ENCODE measurements around the gene DIAPH3.
"Not testable (repeated sequence)": the region's sequence is repeated elsewhere in the genome, so short reads cannot be mapped to it uniquely, and the experiment has no call there.

Gene DIAPH3

GRCh38 chr13:60099631-60100420 lies 63.9 kb downstream of the DIAPH3 start:
- DNase-seq (ENCODE audit: low spot score), result no peak

GRCh38 chr13:60095300-60095699 lies 68.4 kb downstream of the DIAPH3 start:
- DNase-seq (ENCODE audit: low spot score), result no peak

GRCh38 chr13:60094385-60095088 lies 69.2 kb downstream of the DIAPH3 start:
- DNase-seq (ENCODE audit: low spot score), result no peak

GRCh38 chr13:60093425-60094019 lies 70.2 kb downstream of the DIAPH3 start:
- no peak for DNase-seq (ENCODE audit: low spot score)

GRCh38 chr13:60091573-60091972 lies 72.2 kb downstream of the DIAPH3 start:
- DNase-seq (ENCODE audit: low spot score), result no peak

GRCh38 chr13:60090574-60090973 lies 73.2 kb downstream of the DIAPH3 start:
- no peak for DNase-seq (ENCODE audit: low spot score)

- DNase-seq (ENCODE audit: low spot score), result not testable (repeated sequence)
Measured at GRCh38 chr13:60083780-60084179, 79.9 kb downstream of the DIAPH3 start.

GRCh38 chr13:60080850-60081249 lies 82.9 kb downstream of the DIAPH3 start:
- DNase-seq (ENCODE audit: low spot score), result no peak

- no peak for DNase-seq (ENCODE audit: low spot score)
Measured at GRCh38 chr13:60078226-60078625, 85.5 kb downstream of the DIAPH3 start.

GRCh38 chr13:60075850-60076249 lies 87.9 kb downstream of the DIAPH3 start:
- no peak for DNase-seq (ENCODE audit: low spot score)

- DNase-seq (ENCODE audit: low spot score), result no peak
Measured at GRCh38 chr13:60074397-60074796, 89.3 kb downstream of the DIAPH3 start.

- no peak for DNase-seq (ENCODE audit: low spot score)
Measured at GRCh38 chr13:60066226-60066625, 97.5 kb downstream of the DIAPH3 start.

- DNase-seq (ENCODE audit: low spot score), result no peak
Measured at GRCh38 chr13:60062502-60062901, 101.2 kb downstream of the DIAPH3 start.

- no peak for DNase-seq (ENCODE audit: low spot score)
Measured at GRCh38 chr13:60061737-60062136, 102.0 kb downstream of the DIAPH3 start.

GRCh38 chr13:60051754-60052285 lies 111.9 kb downstream of the DIAPH3 start:
- no peak for DNase-seq (ENCODE audit: low spot score)

- not testable (repeated sequence) for DNase-seq (ENCODE audit: low spot score)
Measured at GRCh38 chr13:60048353-60048752, 115.4 kb downstream of the DIAPH3 start.

- no peak for DNase-seq (ENCODE audit: low spot score)
Measured at GRCh38 chr13:60047918-60048317, 115.8 kb downstream of the DIAPH3 start.

- DNase-seq (ENCODE audit: low spot score), result no peak
Measured at GRCh38 chr13:60044321-60044720, 119.4 kb downstream of the DIAPH3 start.

GRCh38 chr13:60043262-60043661 lies 120.5 kb downstream of the DIAPH3 start:
- DNase-seq (ENCODE audit: low spot score), result no peak

GRCh38 chr13:60040668-60041067 lies 123.1 kb downstream of the DIAPH3 start:
- not testable (repeated sequence) for DNase-seq (ENCODE audit: low spot score)

- no peak for DNase-seq (ENCODE audit: low spot score)
Measured at GRCh38 chr13:60035874-60036273, 127.9 kb downstream of the DIAPH3 start.

- no peak for DNase-seq (ENCODE audit: low spot score)
Measured at GRCh38 chr13:60032851-60033250, 130.9 kb downstream of the DIAPH3 start.

GRCh38 chr13:60028021-60028420 lies 135.7 kb downstream of the DIAPH3 start:
- DNase-seq (ENCODE audit: low spot score), result peak; percentile 15

All from Ammon's horn (tissue), 1 donor.